Cardiac muscle cell (in vitro differentiated cells and primary cell): Measurements from ENCODE around the gene CBX2. TPM values are rescaled to one million over a fixed set of nuclear protein-coding genes. Genes with fewer than 3 reads are reported as not detected.
A peak's percentile ranks its signal among the peaks of the same experiment; 100 is the strongest.

ENCODE experiments used
- DNase-seq, 2 donors: peaks; one replicate each; pipeline versions ENCODE4 v3.0.0 to v3.0.0-alpha.2; 2010 to 2017; ENCODE audit warnings: low read depth in 1 of 2, low spot score in 1 of 2
- H3K27ac ChIP-seq: fragments of 200-600 bp; sonication (generic); 2 replicates; pipeline ENCODE4 v1.5.1; 2016
- H3K27me3 ChIP-seq: fragments of 200-600 bp; sonication (generic); 2 replicates; pipeline ENCODE4 v1.6.0; 2016; ENCODE audit warnings: control low read depth
- H3K36me3 ChIP-seq: fragments of 200-600 bp; sonication (generic); 2 replicates; pipeline ENCODE4 v1.5.1; 2016; ENCODE audit warnings: control low read depth
- H3K4me1 ChIP-seq: fragments of 200-600 bp; sonication (generic); 2 replicates; pipeline ENCODE4 v1.8.1; 2017; ENCODE audit warnings: low read depth, mild to moderate bottlenecking, mixed run types
- H3K4me3 ChIP-seq: fragments of 200-600 bp; sonication (generic); 2 replicates; pipeline ENCODE4 v1.5.1; 2016; ENCODE audit warnings: mild to moderate bottlenecking
- H3K9me3 ChIP-seq: fragments of 200-600 bp; sonication (generic); 2 replicates; pipeline ENCODE4 v1.5.1; 2017; ENCODE audit warnings: low read depth, mild to moderate bottlenecking, control low read depth
- CTCF ChIP-seq: IDR thresholded peaks from 2 replicates; pipeline ENCODE4 v1.5.1; 2012; ENCODE audit warnings: low read depth, mild to moderate bottlenecking, low read length
- polyA plus RNA-seq: library from polyadenylated mRNA; unstranded; fragments of >200 nt; fragmentation: Nextera tagmentation; extraction: Ambion mirVana; gene quantifications from 2 replicates; pipeline ENCODE4 v1.2.1, GENCODE V29; 2016
- total RNA-seq: library from RNA; depleted of rRNA; stranded (reverse); fragments of >200 nt; gene quantifications from 2 replicates; pipeline ENCODE4 v1.2.3, GENCODE V29; 2016

The CBX2 gene
- total and polyA plus RNA-seq, 2 experiments from 2014 or later = 25.8 to 51.1 TPM

DNA sequence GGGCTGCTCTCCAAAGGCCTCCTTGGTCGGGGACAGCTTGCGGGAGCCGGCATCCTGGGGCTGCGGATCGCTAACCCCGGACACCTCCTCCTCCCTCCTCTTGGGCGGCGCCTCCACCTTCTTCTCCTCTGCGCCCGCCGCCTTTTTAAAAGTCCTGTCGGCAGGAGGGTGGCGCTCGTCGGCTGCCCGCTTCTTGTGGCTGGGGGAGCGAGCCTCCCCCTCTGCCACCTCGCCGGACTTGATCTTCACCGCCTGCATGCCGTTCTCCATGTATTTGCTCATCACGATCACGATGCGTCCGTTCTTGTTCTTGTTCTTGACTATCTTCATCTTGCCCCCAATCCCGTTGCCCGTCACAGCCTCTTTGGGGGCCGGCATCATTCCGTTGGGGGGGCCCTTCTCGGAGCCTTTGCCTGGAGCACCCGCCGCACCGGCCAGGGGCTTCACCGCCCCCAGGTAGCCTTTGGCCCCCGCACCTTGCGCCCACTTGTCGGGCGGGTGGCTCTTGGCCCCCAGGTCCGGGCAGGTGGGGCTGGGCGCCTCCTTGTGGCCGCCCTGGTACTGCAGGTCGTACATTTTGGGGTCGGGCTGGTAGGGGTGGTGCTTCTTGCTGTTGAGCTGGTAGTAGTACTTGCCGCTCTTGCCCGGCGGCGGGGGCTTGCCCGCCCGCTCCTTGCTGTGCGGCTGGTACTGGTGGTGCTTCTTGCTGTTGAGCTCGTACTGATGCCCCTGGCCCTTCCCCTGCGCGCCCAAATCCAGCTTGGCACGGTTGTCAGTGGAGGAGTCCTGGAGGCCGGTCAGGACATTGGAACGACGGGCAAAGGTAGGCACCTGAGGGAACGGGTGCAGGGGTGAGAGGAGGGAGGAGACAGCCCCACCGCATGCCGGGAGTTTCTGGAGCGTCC, 56.9 kb downstream of the CBX2 start:
- Histone ChIP-seq H3K4me1 (peaks cover 69% of the 10 kb centered on the region), H3K36me3 (no peaks in the 10 kb centered on the region), H3K9me3 (no peaks in the 10 kb centered on the region), H3K27ac (no peak overlapping the region), H3K4me3 (no peak overlapping the region), H3K27me3 (peaks cover 36% of the 10 kb centered on the region)
- peak; percentile 71 for TF ChIP-seq CTCF
- peak; percentile 15 to 54 for DNase-seq

GRCh38 chr17:79835470-79835899, 57.5 kb downstream of the CBX2 start:
- no peak overlapping the region for H3K4me3 ChIP-seq
- DNase-seq = peak in 1 of 2 donors; percentile 56
- no peak overlapping the region for H3K27ac ChIP-seq
- H3K27me3 ChIP-seq = peaks cover 43% of the 10 kb centered on the region
- no peak for TF ChIP-seq CTCF
- H3K36me3 ChIP-seq = no peaks in the 10 kb centered on the region
- no peaks in the 10 kb centered on the region for H3K9me3 ChIP-seq
- peaks cover 64% of the 10 kb centered on the region for H3K4me1 ChIP-seq

DNA sequence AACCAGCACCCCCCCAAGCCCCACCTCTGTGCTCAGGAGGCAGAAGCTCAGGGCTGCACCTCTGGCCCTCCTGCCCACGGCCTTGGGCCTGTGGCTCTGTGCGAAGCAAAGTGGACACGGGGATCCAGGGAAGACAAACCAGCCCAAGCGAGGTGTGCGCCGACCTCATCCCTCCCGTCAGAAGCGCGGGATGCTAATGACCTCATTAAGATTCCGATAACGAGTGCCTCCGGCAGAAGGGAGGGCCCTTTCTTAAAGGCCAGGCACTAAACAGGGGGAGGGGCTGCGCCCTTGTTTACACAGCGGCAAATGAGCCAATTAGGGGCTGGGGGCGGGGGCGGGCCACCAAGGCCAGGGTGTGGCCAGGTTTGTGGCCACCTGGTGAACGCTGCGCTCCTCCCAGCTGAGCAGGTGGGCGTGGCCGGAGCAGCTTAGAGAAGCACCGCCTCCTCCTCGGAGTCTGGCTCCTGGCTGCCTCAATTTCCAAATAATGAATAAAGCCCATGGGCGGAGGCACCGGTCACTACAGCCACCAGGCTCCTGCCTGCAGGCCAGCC, 58.1 kb downstream of the CBX2 start:
- H3K27ac ChIP-seq = no peak overlapping the region
- no peaks in the 10 kb centered on the region for H3K36me3 ChIP-seq
- DNase-seq = peak in 1 of 2 donors; percentile 44
- H3K9me3 ChIP-seq = no peaks in the 10 kb centered on the region
- peaks cover 58% of the 10 kb centered on the region for H3K4me1 ChIP-seq
- no peak for TF ChIP-seq CTCF
- H3K4me3 ChIP-seq = no peak overlapping the region
- peaks cover 48% of the 10 kb centered on the region for H3K27me3 ChIP-seq

- Histone ChIP-seq H3K27me3 (peaks cover 53% of the 10 kb centered on the region), H3K9me3 (no peaks in the 10 kb centered on the region), H3K27ac (no peak overlapping the region), H3K36me3 (no peaks in the 10 kb centered on the region), H3K4me1 (peaks cover 53% of the 10 kb centered on the region), H3K4me3 (no peak overlapping the region)
- DNase-seq = peak in 1 of 2 donors; percentile 58
- TF ChIP-seq CTCF = no peak
These were observed 58.6 kb downstream of the CBX2 start for GRCh38 chr17:79836510-79836971.

- Histone ChIP-seq H3K27me3 (peaks cover 60% of the 10 kb centered on the region), H3K9me3 (no peaks in the 10 kb centered on the region), H3K36me3 (no peaks in the 10 kb centered on the region), H3K4me3 (peak overlapping the region; percentile 78), H3K4me1 (peaks cover 46% of the 10 kb centered on the region), H3K27ac (no peak overlapping the region)
- peak; percentile 12 for TF ChIP-seq CTCF
- DNase-seq = peak; percentile 78 to 88
These were observed 59.3 kb downstream of the CBX2 start for GRCh38 chr17:79836972-79837887.
